ENCODE results near the gene DPYD.

Gene DPYD

GRCh38 chr1:97920832-97921571, at the start of gene DPYD:
TSS of gene DPYD (minus strand) at chr1:97921034. CDS start at chr1:97920922, 112 bp downstream.
- peak within 1 kb of the TSS; percentile 84 for H3K4me3 ChIP-seq
- peak within 1 kb of the TSS; percentile 96 for H3K4me2 ChIP-seq
- H3K9me3 ChIP-seq, result no peaks in the 10 kb centered on the region
- peaks cover 22% of the 10 kb centered on the region for H3K4me1 ChIP-seq
- peak within 1 kb of the TSS; percentile 80 for H3K9ac ChIP-seq
- no peak for TF ChIP-seq Cebpa-rat (IDR thresholded peaks at IDR 0.05)
- H4K20me1 ChIP-seq, result no peaks in the 10 kb centered on the region
- H3K36me3 ChIP-seq, result no peaks in the 10 kb centered on the region
- H3K27me3 ChIP-seq, result no peaks in the 10 kb centered on the region
- H3K27ac ChIP-seq, result peak within 1 kb of the TSS; percentile 71

- no peaks in the 10 kb centered on the region for H3K9me3 ChIP-seq
- no peak overlapping the region for H3K9ac ChIP-seq
- no peaks in the 10 kb centered on the region for H3K4me1 ChIP-seq
- no peaks in the 10 kb centered on the region for H3K36me3 ChIP-seq
- TF ChIP-seq Cebpa-rat (IDR thresholded peaks at IDR 0.05), result no peak
- H3K4me2 ChIP-seq, result no peak overlapping the region
- H4K20me1 ChIP-seq, result no peaks in the 10 kb centered on the region
- H3K27me3 ChIP-seq, result no peaks in the 10 kb centered on the region
- H3K27ac ChIP-seq, result no peak overlapping the region
- H3K4me3 ChIP-seq, result no peak overlapping the region
These were observed 39.6 kb upstream of the DPYD start for GRCh38 chr1:97960470-97960869.

GRCh38 chr1:97947695-97948094, 26.9 kb upstream of the DPYD start:
- Histone ChIP-seq H3K36me3 (no peaks in the 10 kb centered on the region), H3K27me3 (no peaks in the 10 kb centered on the region), H3K4me3 (no peak overlapping the region), H3K9me3 (no peaks in the 10 kb centered on the region), H4K20me1 (no peaks in the 10 kb centered on the region), H3K9ac (no peak overlapping the region), H3K27ac (no peak overlapping the region), H3K4me1 (peaks cover 2% of the 10 kb centered on the region), H3K4me2 (no peak overlapping the region)
- TF ChIP-seq Cebpa-rat (IDR thresholded peaks at IDR 0.05), result no peak

GRCh38 chr1:97943354-97943753, 22.5 kb upstream of the DPYD start:
- no peak for TF ChIP-seq Cebpa-rat (IDR thresholded peaks at IDR 0.05)
- Histone ChIP-seq H4K20me1 (no peaks in the 10 kb centered on the region), H3K27ac (no peak overlapping the region), H3K9ac (no peak overlapping the region), H3K9me3 (no peaks in the 10 kb centered on the region), H3K4me2 (no peak overlapping the region), H3K4me3 (no peak overlapping the region), H3K36me3 (no peaks in the 10 kb centered on the region), H3K4me1 (peaks cover 8% of the 10 kb centered on the region), H3K27me3 (no peaks in the 10 kb centered on the region)

- no peak for TF ChIP-seq Cebpa-rat (IDR thresholded peaks at IDR 0.05)
- Histone ChIP-seq H3K27me3 (no peaks in the 10 kb centered on the region), H3K27ac (no peak overlapping the region), H3K36me3 (no peaks in the 10 kb centered on the region), H3K4me1 (peaks cover 8% of the 10 kb centered on the region), H3K4me2 (peak overlapping the region; percentile 15), H3K9ac (no peak overlapping the region), H3K4me3 (no peak overlapping the region), H3K9me3 (no peaks in the 10 kb centered on the region), H4K20me1 (no peaks in the 10 kb centered on the region)
These were observed 21.6 kb upstream of the DPYD start for GRCh38 chr1:97942161-97943123.

- Histone ChIP-seq H3K4me2 (no peak overlapping the region), H3K36me3 (no peaks in the 10 kb centered on the region), H3K9me3 (no peaks in the 10 kb centered on the region), H3K4me3 (no peak overlapping the region), H3K9ac (no peak overlapping the region), H4K20me1 (no peaks in the 10 kb centered on the region), H3K27me3 (no peaks in the 10 kb centered on the region), H3K27ac (no peak overlapping the region), H3K4me1 (peaks cover 8% of the 10 kb centered on the region)
- TF ChIP-seq Cebpa-rat (IDR thresholded peaks at IDR 0.05), result no peak
These were observed 17.4 kb upstream of the DPYD start for GRCh38 chr1:97938285-97938642.

- no peak overlapping the region for H3K27ac ChIP-seq
- no peak overlapping the region for H3K4me3 ChIP-seq
- no peaks in the 10 kb centered on the region for H3K36me3 ChIP-seq
- no peaks in the 10 kb centered on the region for H3K27me3 ChIP-seq
- H3K9ac ChIP-seq, result no peak overlapping the region
- no peaks in the 10 kb centered on the region for H4K20me1 ChIP-seq
- no peak overlapping the region for H3K4me2 ChIP-seq
- H3K9me3 ChIP-seq, result no peaks in the 10 kb centered on the region
- TF ChIP-seq Cebpa-rat (IDR thresholded peaks at IDR 0.05), result no peak
- H3K4me1 ChIP-seq, result no peaks in the 10 kb centered on the region
These were observed 16.1 kb upstream of the DPYD start for GRCh38 chr1:97936976-97937375.

- no peak for TF ChIP-seq Cebpa-rat (IDR thresholded peaks at IDR 0.05)
- no peaks in the 10 kb centered on the region for H3K4me1 ChIP-seq
These were observed 13.7 kb upstream of the DPYD start for GRCh38 chr1:97934491-97934890.

GRCh38 chr1:97929874-97930851, 9.3 kb upstream of the DPYD start:
- Histone ChIP-seq H3K27ac (no peak overlapping the region), H3K4me3 (no peak overlapping the region), H4K20me1 (no peaks in the 10 kb centered on the region), H3K27me3 (no peaks in the 10 kb centered on the region), H3K9me3 (no peaks in the 10 kb centered on the region), H3K4me1 (no peaks in the 10 kb centered on the region), H3K4me2 (no peak overlapping the region), H3K36me3 (no peaks in the 10 kb centered on the region), H3K9ac (no peak overlapping the region)
- TF ChIP-seq Cebpa-rat (IDR thresholded peaks at IDR 0.05), result no peak

More at GRCh38 chr1:97934491-97934890, 13.7 kb upstream of the DPYD start:
- Histone ChIP-seq H3K27ac (no peak overlapping the region), H3K4me3 (no peak overlapping the region), H3K9ac (no peak overlapping the region), H3K27me3 (no peaks in the 10 kb centered on the region), H3K4me2 (no peak overlapping the region), H4K20me1 (no peaks in the 10 kb centered on the region), H3K9me3 (no peaks in the 10 kb centered on the region), H3K36me3 (no peaks in the 10 kb centered on the region)
